Nephron (organoid): ENCODE data around the gene CD3G.
"Not testable (repeated sequence)": the region's sequence is repeated elsewhere in the genome, so short reads cannot be mapped to it uniquely, and the experiment has no call there.

ENCODE experiments used
- H3K27ac Mint-ChIP-seq, 3 experiments: 2 replicates each; pipeline ENCODE4 v1.8.0; 2020; ENCODE audit warnings: mixed read lengths in 3 of 3, mild to moderate bottlenecking in 2 of 3, moderate library complexity in 1 of 3
- H3K27me3 Mint-ChIP-seq: 2 replicates; pipeline ENCODE4 v1.8.0; 2021; ENCODE audit warnings: low read depth, mild to moderate bottlenecking, moderate library complexity, mixed read lengths
- H3K36me3 Mint-ChIP-seq: 2 replicates; pipeline ENCODE4 v1.8.0; 2020; ENCODE audit warnings: low read depth, mixed read lengths
- H3K4me1 Mint-ChIP-seq: 2 replicates; pipeline ENCODE4 v1.8.0; 2020; ENCODE audit warnings: mixed read lengths
- H3K4me3 Mint-ChIP-seq, 3 experiments: 2 replicates each; pipeline ENCODE4 v1.8.0; 2020; ENCODE audit warnings: mild to moderate bottlenecking in 3 of 3, mixed read lengths in 3 of 3, moderate library complexity in 2 of 3
- H3K9me3 Mint-ChIP-seq: 2 replicates; pipeline ENCODE4 v1.8.0; 2020; ENCODE audit warnings: mixed read lengths
- CTCF ChIP-seq, 3 experiments: fragments of 200-600 bp; sonication (generic); IDR thresholded peaks; one replicate each; pipeline ENCODE4 v1.5.0; 2021; ENCODE audit warnings: antibody characterized with exemption in 3 of 3; ENCODE audit not compliant: unreplicated experiment in 3 of 3

Gene CD3G

DNA sequence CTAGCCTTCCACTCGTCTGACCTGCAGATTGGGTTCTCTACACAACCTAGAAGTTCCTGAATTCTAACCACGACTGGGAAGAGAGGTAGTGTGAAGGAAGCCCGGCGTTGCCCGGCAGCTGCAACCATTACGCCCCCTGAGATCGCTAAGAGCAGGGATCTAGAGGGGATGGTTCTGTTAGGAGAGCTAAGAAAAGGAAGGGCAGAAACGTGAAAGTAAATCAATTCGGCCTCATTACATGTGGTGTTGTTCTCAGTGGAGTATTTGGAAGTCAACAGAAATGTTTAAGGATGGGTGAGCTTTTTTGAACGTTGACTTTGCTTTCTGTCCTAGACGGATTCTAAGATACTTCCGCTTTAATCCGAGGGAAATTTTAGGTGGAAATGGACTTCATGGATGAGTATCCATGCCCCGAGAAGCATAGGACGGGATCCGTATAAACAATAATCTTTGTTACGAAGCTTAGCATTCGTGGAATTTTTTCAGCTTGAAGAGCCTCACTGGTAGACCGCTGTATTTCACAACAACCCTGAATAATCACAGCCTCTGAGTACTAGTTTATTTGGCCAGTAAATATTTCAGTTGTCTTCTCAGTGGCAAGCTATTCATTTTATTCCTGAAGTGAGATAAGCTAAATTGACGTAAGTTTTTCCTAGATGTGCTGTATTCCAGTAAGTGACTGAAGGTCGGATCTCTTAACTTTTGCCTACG lies 57.9 kb downstream of the CD3G start:
- Mint-ChIP-seq H3K4me1 (peaks cover 35% of the 10 kb centered on the region), H3K36me3 (peaks cover 17% of the 10 kb centered on the region), H3K9me3 (no peaks in the 10 kb centered on the region), H3K4me3 (peak overlapping the region; percentile 97 to 99 (median 98)), H3K27ac (peak overlapping the region; percentile 99 to 100 (median 100)), H3K27me3 (no peaks in the 10 kb centered on the region)
- no peak for TF ChIP-seq CTCF (IDR thresholded peaks at IDR 0.05; ENCODE audit: unreplicated experiment in 3 of 3)

DNA sequence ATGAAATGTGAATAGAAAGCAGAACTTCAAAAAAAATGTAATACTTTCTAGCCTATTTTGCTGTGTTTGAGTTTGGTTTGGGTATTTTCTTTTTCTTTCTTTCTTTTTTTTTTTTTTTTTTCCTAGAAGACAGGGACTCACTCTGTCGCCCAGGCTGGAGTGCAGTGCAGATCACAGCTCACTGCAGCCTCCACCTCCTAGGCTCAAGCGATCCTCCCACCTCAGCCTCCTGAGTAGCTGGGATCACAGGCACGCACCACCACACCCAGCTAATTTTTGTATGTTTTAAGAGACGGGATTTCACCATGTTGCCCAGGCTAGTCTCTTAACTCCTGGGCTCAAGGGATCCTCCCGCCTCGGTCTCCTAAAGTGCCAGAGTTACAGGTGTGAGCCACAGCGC lies 58.5 kb downstream of the CD3G start:
- Mint-ChIP-seq H3K4me1 (peaks cover 35% of the 10 kb centered on the region), H3K27ac (peak overlapping the region; percentile 86 to 100 (median 99)), H3K36me3 (peaks cover 20% of the 10 kb centered on the region), H3K4me3 (peak overlapping the region; percentile 97 to 99 (median 98))
- H3K27me3 Mint-ChIP-seq, H3K9me3 Mint-ChIP-seq: not testable (repeated sequence)
